ENCODE data around the gene CBLN3. TPM values are rescaled to one million over a fixed set of nuclear protein-coding genes. Genes with fewer than 3 reads are reported as not detected.

Gene CBLN3
- total RNA-seq, 4 donors from 2014 or later: 0.16 to 0.36 (median 0.24) TPM; not detected in 1

GRCh38 chr14:24465368-24465767, 35.9 kb upstream of the CBLN3 start:
- intact Hi-C loops (cut with DNase I; ENCODE audit: low total_unique reads) (no loop called here), in situ Hi-C loops (cut with MboI; ENCODE audit: low sequenced_read_pairs in 4 of 4) (no loop called here)
- ATAC-seq: no peak
- H3K27ac ChIP-seq: no peak overlapping the region
- H3K27me3 ChIP-seq: no peaks in the 10 kb centered on the region
- DNase-seq: no peak
- H3K36me3 ChIP-seq: no peaks in the 10 kb centered on the region
- no peaks in the 10 kb centered on the region for H3K9me3 ChIP-seq
- H3K4me3 ChIP-seq: no peak overlapping the region
- TF ChIP-seq POLR2A (IDR thresholded peaks at IDR 0.05): no peak
- TF ChIP-seq, protein P1, sequence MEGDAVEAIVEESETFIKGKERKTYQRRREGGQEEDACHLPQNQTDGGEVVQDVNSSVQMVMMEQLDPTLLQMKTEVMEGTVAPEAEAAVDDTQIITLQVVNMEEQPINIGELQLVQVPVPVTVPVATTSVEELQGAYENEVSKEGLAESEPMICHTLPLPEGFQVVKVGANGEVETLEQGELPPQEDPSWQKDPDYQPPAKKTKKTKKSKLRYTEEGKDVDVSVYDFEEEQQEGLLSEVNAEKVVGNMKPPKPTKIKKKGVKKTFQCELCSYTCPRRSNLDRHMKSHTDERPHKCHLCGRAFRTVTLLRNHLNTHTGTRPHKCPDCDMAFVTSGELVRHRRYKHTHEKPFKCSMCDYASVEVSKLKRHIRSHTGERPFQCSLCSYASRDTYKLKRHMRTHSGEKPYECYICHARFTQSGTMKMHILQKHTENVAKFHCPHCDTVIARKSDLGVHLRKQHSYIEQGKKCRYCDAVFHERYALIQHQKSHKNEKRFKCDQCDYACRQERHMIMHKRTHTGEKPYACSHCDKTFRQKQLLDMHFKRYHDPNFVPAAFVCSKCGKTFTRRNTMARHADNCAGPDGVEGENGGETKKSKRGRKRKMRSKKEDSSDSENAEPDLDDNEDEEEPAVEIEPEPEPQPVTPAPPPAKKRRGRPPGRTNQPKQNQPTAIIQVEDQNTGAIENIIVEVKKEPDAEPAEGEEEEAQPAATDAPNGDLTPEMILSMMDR (IDR thresholded peaks at IDR 0.05 in 4 of 5, conservative IDR thresholded peaks at IDR 0.05 in 1 of 5): no peak
- no peaks in the 10 kb centered on the region for H3K4me1 ChIP-seq

DNA sequence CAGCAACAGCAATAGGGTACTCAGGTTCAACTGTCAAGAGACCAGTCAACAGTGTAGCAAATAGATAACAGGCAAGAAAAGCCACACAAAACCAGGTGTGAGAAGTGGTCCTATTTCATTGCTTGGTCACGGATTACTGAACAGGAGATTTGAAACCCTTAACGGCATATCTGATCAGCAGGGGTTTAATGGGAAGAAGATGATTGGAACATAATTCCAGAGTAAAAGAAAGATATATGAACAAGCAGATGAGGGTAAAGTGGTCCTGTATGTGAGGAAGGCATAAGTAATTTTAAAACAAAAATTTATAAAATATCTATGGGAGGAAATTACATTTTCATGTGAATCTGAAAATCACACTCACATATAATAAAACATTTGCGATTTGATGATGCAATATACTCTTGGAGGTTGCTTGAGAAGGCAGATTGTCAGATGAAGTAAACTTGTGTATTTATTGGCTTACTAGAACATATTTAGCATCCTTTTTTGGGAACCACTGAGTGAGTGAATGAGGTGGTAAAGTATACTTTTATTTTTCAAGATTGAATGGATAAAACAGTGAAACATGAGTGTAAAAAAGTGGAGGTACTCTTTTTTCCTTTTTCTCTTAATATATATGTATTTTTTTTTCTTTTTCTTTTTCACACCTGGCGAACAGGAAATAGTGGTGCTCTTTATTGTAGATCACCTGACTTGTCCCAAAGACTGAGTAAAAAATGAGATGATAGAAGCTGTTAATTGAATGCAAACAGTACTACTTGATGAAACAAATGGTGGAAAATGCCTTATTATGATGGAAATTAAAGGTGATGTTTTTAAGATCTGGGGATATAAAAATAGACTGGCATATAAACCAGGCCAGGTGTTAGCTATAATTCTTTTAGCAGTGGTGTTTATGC, 34.7 kb upstream of the CBLN3 start:
- no peak for TF ChIP-seq POLR2A (IDR thresholded peaks at IDR 0.05)
- TF ChIP-seq, protein P1 (IDR thresholded peaks at IDR 0.05 in 4 of 5, conservative IDR thresholded peaks at IDR 0.05 in 1 of 5): no peak
- H3K4me3 ChIP-seq: no peak overlapping the region
- H3K36me3 ChIP-seq: no peaks in the 10 kb centered on the region
- in situ Hi-C loops (cut with MboI; ENCODE audit: low sequenced_read_pairs in 4 of 4) (no loop called here), intact Hi-C loops (cut with DNase I; ENCODE audit: low total_unique reads) (no loop called here)
- H3K4me1 ChIP-seq: no peaks in the 10 kb centered on the region
- H3K27me3 ChIP-seq: no peaks in the 10 kb centered on the region
- ATAC-seq (no peak), DNase-seq (no peak)
- H3K27ac ChIP-seq: no peak overlapping the region
- H3K9me3 ChIP-seq: no peaks in the 10 kb centered on the region

DNA sequence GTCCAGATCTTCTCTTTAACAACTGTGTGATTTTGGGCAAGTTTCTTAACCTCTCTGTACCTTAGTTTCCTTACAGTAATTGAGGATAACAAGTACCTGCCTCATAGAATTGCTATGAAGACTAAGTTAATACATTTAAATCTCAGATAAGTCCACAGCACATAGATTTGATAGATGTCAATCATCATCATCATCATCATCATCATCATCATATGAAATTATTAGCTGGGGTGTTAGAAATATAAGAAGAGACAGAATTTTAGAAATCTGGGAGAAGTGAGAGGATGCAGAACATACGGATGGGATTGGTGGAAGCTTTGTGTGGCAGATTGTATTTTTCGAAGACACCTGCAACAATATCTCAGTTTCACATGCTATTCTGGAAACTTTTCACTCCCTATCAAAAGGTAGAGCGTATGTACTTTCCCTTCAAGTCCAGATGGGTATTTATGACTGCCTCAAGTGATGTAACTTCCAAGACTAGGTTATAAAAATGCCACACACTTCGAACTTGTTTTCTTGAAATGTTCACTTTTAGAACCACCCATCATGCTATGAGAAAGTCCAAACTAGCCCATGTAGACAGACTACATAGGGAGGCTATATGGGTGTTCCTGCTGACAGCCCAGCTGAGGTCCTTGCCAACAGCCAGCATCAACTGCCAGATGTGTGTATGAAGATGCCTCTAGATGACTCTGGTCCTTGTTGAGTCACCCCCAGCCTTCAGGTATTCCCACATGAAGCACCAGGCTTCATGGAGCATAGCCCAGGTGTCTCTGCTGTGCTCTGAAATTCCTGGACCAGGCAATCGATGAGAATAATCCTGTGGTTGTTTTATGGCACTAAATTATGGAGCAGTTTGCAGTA, 33.8 kb upstream of the CBLN3 start:
- in situ Hi-C loops (cut with MboI; ENCODE audit: low sequenced_read_pairs in 4 of 4) (no loop called here), intact Hi-C loops (cut with DNase I; ENCODE audit: low total_unique reads) (no loop called here)
- DNase-seq: no peak
- TF ChIP-seq POLR2A (IDR thresholded peaks at IDR 0.05): no peak
- TF ChIP-seq, protein P1 (IDR thresholded peaks at IDR 0.05 in 4 of 5, conservative IDR thresholded peaks at IDR 0.05 in 1 of 5): no peak
- H3K36me3 ChIP-seq: no peaks in the 10 kb centered on the region
- H3K4me3 ChIP-seq: no peak overlapping the region
- no peak overlapping the region for H3K27ac ChIP-seq
- no peaks in the 10 kb centered on the region for H3K27me3 ChIP-seq
- H3K4me1 ChIP-seq: no peaks in the 10 kb centered on the region
- no peaks in the 10 kb centered on the region for H3K9me3 ChIP-seq
- ATAC-seq: no peak

DNA sequence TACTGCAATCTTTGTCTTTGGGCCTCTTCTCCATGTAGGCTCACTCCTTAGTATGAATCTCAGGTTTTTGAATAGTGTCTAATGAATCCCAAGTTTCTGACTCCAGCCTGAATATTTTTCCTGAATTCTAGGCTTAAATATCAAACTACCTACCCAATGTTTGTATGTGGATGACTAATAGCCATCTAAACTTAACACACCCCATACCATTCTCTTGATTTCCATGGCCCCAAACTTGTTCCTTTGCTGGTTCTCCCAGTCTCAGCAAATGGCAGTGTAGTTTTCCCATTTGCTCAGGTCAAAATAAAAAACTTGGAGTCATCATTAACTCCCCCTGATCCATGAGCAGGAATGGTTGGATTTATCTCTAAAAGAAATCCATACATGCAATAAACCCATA, 31.9 kb upstream of the CBLN3 start:
- intact Hi-C loops (cut with DNase I; ENCODE audit: low total_unique reads): no loop called here
- ATAC-seq (no peak), DNase-seq (no peak)
- Histone ChIP-seq H3K4me1 (no peaks in the 10 kb centered on the region), H3K27me3 (peaks cover 0 to 2% (median 0%) of the 10 kb centered on the region in 3 donors), H3K27ac (no peak overlapping the region), H3K36me3 (no peaks in the 10 kb centered on the region), H3K9me3 (no peaks in the 10 kb centered on the region), H3K4me3 (no peak overlapping the region)
- in situ Hi-C loops (cut with MboI; ENCODE audit: low sequenced_read_pairs in 4 of 4): no loop called here
- TF ChIP-seq POLR2A (IDR thresholded peaks at IDR 0.05): no peak
- TF ChIP-seq, protein P1 (IDR thresholded peaks at IDR 0.05 in 4 of 5, conservative IDR thresholded peaks at IDR 0.05 in 1 of 5): no peak

All from gastrocnemius medialis (tissue), 4 donors.